KMS-11 (cell line): ENCODE results near the gene PCDHGB1.

Experiments used
- H2AFZ ChIP-seq: fragments of 200-600 bp; sonication (generic); 2 replicates; pipeline ENCODE4 v1.6.1; 2016; ENCODE audit warnings: antibody characterized with exemption, mixed run types, low read depth
- H3K27ac ChIP-seq: fragments of 200-600 bp; sonication (generic); 2 replicates; pipeline ENCODE4 v1.6.1; 2016; ENCODE audit warnings: mild to moderate bottlenecking, mixed run types
- H3K27me3 ChIP-seq: fragments of 200-600 bp; sonication (generic); 2 replicates; pipeline ENCODE4 v1.6.1; 2017; ENCODE audit warnings: mild to moderate bottlenecking, low read depth, mixed run types, moderate library complexity; ENCODE audit not compliant: insufficient read depth
- H3K36me3 ChIP-seq: fragments of 200-600 bp; sonication (generic); 2 replicates; pipeline ENCODE4 v1.6.1; 2017; ENCODE audit warnings: mild to moderate bottlenecking, mixed run types; ENCODE audit not compliant: insufficient read depth
- H3K4me1 ChIP-seq: fragments of 200-600 bp; sonication (generic); 2 replicates; pipeline ENCODE4 v1.6.1; 2016; ENCODE audit warnings: mild to moderate bottlenecking, low read depth, mixed run types; ENCODE audit not compliant: poor library complexity, severe bottlenecking
- H3K4me2 ChIP-seq: fragments of 200-600 bp; sonication (generic); 2 replicates; pipeline ENCODE4 v1.7.0; 2016; ENCODE audit warnings: mild to moderate bottlenecking, mixed run types
- H3K4me3 ChIP-seq: fragments of 200-600 bp; sonication (generic); IDR thresholded peaks from 2 replicates; pipeline ENCODE4 v1.6.1; 2017; ENCODE audit warnings: low read depth, low read length, mixed read lengths; ENCODE audit not compliant: insufficient read depth
- H3K79me2 ChIP-seq: fragments of 200-600 bp; sonication (generic); 2 replicates; pipeline ENCODE4 v1.6.1; 2016; ENCODE audit warnings: low read depth, mixed run types; ENCODE audit not compliant: insufficient read depth
- H3K9ac ChIP-seq: fragments of 200-600 bp; sonication (generic); 2 replicates; pipeline ENCODE4 v1.6.1; 2016; ENCODE audit warnings: mild to moderate bottlenecking, mixed run types
- H4K20me1 ChIP-seq: fragments of 200-600 bp; sonication (generic); 2 replicates; pipeline ENCODE4 v1.6.1; 2016; ENCODE audit warnings: mild to moderate bottlenecking, mixed run types; ENCODE audit not compliant: insufficient read depth
- CTCF ChIP-seq: fragments of 200-600 bp; sonication (generic); conservative IDR thresholded peaks from 2 replicates; pipeline ENCODE4 v1.6.1; 2017; ENCODE audit warnings: low read depth, mild to moderate bottlenecking, antibody characterized with exemption, low read length, moderate library complexity, mixed read lengths

The PCDHGB1 gene

GRCh38 chr5:141355641-141356040 is 5.7 kb downstream of the PCDHGB1 start:
- H4K20me1 ChIP-seq = no peaks in the 10 kb centered on the region
- H3K79me2 ChIP-seq = no peaks in the 10 kb centered on the region
- no peak overlapping the region for H2AFZ ChIP-seq
- no peaks in the 10 kb centered on the region for H3K36me3 ChIP-seq
- no peaks in the 10 kb centered on the region for H3K27me3 ChIP-seq
- no peaks in the 10 kb centered on the region for H3K4me1 ChIP-seq
- H3K27ac ChIP-seq = no peak overlapping the region
- TF ChIP-seq CTCF = no peak
- H3K9ac ChIP-seq = no peak overlapping the region
- no peak overlapping the region for H3K4me2 ChIP-seq
- no peak overlapping the region for H3K4me3 ChIP-seq

- no peak for TF ChIP-seq CTCF
- Histone ChIP-seq H3K79me2 (no peaks in the 10 kb centered on the region), H3K4me3 (no peak overlapping the region), H3K9ac (no peak overlapping the region), H2AFZ (no peak overlapping the region), H3K36me3 (no peaks in the 10 kb centered on the region), H3K4me2 (no peak overlapping the region), H3K27ac (no peak overlapping the region), H4K20me1 (no peaks in the 10 kb centered on the region), H3K4me1 (no peaks in the 10 kb centered on the region), H3K27me3 (no peaks in the 10 kb centered on the region)
Observed at GRCh38 chr5:141356133-141356532, 6.2 kb downstream of the PCDHGB1 start.

- Histone ChIP-seq H3K9ac (no peak overlapping the region), H3K36me3 (no peaks in the 10 kb centered on the region), H3K4me3 (no peak overlapping the region), H3K79me2 (no peaks in the 10 kb centered on the region), H3K27ac (no peak overlapping the region), H2AFZ (no peak overlapping the region), H3K27me3 (no peaks in the 10 kb centered on the region), H3K4me1 (no peaks in the 10 kb centered on the region), H4K20me1 (no peaks in the 10 kb centered on the region), H3K4me2 (no peak overlapping the region)
- no peak for TF ChIP-seq CTCF
Observed at GRCh38 chr5:141356950-141357349, 7.1 kb downstream of the PCDHGB1 start.

GRCh38 chr5:141359790-141360426 is 10.0 kb downstream of the PCDHGB1 start, which contains the start of gene PCDHGB2:
PCDHGB2 (plus strand) TSS chr5:141359994; CDS start chr5:141360136, 142 bp downstream.
- no peaks in the 10 kb centered on the region for H3K36me3 ChIP-seq
- no peak within 1 kb of the TSS for H3K4me3 ChIP-seq
- H3K4me2 ChIP-seq = no peak within 1 kb of the TSS

More at GRCh38 chr5:141359790-141360426, 10.0 kb downstream of the PCDHGB1 start, which contains the start of gene PCDHGB2:
- Histone ChIP-seq H4K20me1 (no peaks in the 10 kb centered on the region), H3K9ac (no peak within 1 kb of the TSS), H3K27me3 (no peaks in the 10 kb centered on the region), H3K79me2 (no peaks in the 10 kb centered on the region), H3K27ac (no peak within 1 kb of the TSS), H2AFZ (no peak within 1 kb of the TSS), H3K4me1 (no peaks in the 10 kb centered on the region)
- no peak for TF ChIP-seq CTCF
